Uterus (tissue), 2 donors: Measurements from ENCODE around the gene TMEM132C.

Experiments
- POLR2A ChIP-seq, 2 donors: fragments of 450-650 bp; IDR thresholded peaks; one replicate each; pipeline ENCODE4 v1.6.1; 2016; ENCODE audit warnings: antibody characterized with exemption in 2 of 2, mild to moderate bottlenecking in 1 of 2, moderate library complexity in 1 of 2
- TF ChIP-seq, protein P1 (sequence below), 4 experiments: fragments of 200-600 bp in 2 of 4; fragments of 450-650 bp in 2 of 4; sonication (generic) in 2 of 4; IDR thresholded peaks; one replicate each; pipeline ENCODE4 v1.5.1; 2016 to 2019; ENCODE audit warnings: antibody characterized with exemption in 4 of 4, mild to moderate bottlenecking in 2 of 4, moderate library complexity in 1 of 4

DNA sequence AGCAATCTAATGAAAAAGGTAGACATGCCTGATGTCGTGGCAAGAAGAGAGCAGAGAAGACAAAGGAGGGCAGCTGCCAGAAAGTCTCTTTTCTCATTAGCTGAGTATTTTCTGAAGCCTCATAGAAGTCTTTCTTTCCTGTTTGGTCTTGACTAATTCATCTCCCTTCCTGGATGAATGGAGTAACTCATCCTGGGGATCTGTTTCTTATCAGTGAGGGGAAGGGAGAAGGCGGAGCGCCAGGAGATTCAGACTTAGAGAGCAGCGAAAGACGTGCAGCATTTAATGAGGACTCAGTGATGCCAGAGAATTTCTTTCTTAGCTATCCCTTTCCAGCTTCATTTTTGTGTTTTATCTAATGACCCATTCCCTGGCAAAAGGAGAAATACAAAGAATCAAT, 467.4 kb downstream of the TMEM132C start:
- no peak for TF ChIP-seq POLR2A (IDR thresholded peaks at IDR 0.05)
- TF ChIP-seq, protein P1, sequence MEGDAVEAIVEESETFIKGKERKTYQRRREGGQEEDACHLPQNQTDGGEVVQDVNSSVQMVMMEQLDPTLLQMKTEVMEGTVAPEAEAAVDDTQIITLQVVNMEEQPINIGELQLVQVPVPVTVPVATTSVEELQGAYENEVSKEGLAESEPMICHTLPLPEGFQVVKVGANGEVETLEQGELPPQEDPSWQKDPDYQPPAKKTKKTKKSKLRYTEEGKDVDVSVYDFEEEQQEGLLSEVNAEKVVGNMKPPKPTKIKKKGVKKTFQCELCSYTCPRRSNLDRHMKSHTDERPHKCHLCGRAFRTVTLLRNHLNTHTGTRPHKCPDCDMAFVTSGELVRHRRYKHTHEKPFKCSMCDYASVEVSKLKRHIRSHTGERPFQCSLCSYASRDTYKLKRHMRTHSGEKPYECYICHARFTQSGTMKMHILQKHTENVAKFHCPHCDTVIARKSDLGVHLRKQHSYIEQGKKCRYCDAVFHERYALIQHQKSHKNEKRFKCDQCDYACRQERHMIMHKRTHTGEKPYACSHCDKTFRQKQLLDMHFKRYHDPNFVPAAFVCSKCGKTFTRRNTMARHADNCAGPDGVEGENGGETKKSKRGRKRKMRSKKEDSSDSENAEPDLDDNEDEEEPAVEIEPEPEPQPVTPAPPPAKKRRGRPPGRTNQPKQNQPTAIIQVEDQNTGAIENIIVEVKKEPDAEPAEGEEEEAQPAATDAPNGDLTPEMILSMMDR (IDR thresholded peaks at IDR 0.05), result no peak
